ENCODE data around the gene PDK1.

The PDK1 gene

GRCh38 chr2:172614932-172615331 lies 59.0 kb downstream of the PDK1 start:
- H3K27ac ChIP-seq: no peak overlapping the region
- TF ChIP-seq, protein P1, sequence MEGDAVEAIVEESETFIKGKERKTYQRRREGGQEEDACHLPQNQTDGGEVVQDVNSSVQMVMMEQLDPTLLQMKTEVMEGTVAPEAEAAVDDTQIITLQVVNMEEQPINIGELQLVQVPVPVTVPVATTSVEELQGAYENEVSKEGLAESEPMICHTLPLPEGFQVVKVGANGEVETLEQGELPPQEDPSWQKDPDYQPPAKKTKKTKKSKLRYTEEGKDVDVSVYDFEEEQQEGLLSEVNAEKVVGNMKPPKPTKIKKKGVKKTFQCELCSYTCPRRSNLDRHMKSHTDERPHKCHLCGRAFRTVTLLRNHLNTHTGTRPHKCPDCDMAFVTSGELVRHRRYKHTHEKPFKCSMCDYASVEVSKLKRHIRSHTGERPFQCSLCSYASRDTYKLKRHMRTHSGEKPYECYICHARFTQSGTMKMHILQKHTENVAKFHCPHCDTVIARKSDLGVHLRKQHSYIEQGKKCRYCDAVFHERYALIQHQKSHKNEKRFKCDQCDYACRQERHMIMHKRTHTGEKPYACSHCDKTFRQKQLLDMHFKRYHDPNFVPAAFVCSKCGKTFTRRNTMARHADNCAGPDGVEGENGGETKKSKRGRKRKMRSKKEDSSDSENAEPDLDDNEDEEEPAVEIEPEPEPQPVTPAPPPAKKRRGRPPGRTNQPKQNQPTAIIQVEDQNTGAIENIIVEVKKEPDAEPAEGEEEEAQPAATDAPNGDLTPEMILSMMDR (conservative IDR thresholded peaks at IDR 0.05): no peak

DNA sequence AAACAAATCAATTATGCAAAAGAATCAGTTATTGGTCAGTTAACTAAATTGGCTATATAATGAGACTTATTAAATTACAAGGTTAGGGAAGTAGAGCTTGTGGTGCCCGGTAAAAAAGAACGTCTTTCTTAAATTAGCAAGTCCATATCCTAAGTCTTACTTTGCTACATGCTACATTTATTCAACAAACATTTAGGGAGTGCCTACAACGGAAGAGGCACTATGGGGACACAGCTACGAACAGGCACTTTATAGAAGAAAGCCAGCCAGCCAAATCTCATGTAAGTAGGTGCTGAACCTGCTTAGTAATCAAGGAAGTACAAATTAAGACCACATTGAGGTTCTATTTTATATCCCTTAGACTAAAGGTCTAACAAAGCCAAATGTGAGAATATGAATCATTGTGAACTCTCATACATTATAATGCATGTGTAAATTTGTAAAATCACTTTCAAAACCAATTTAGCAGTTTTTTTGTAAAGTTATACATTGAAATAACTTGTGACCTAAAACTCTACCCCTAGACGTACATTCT lies 59.9 kb downstream of the PDK1 start:
- TF ChIP-seq, protein P1 (conservative IDR thresholded peaks at IDR 0.05): no peak

GRCh38 chr2:172617115-172617514 lies 61.2 kb downstream of the PDK1 start:
- no peak overlapping the region for H3K27ac ChIP-seq
- TF ChIP-seq, protein P1 (conservative IDR thresholded peaks at IDR 0.05): no peak

More for the DNA sequence above, 59.9 kb downstream of the PDK1 start:
- no peak overlapping the region for H3K27ac ChIP-seq

DNA sequence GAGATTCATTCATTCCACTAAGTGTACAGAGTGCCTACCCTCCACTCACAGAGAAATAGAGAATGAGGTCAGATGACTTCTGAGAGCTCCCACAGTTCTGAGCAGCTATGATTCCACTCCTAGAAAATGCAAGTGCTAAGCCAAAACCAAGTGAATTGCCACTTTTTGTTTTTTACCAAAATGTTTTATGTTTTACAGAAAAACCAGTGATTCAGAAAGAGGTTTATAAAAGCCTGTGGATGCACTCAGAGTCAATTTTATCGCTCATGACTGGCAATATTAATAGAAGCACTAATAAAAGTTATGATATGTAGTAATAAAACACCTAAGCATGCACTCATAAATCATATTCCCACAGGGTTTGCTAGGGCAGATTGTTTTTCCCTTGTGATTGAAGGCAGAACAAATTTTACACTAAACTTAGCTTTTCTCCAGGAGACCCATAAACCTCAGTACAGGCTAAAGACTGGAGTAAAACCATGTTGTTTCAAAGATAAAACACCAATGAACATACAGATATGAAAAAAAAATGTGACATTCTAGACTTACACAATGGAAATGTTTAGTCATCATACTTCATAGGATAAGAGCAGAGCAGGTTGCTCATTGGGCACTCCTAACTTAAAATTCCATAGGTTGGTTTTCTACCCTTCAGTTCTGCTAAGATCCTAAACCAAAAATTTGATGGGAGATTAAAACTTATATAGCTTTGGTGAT lies 67.5 kb downstream of the PDK1 start:
- no peak overlapping the region for H3K27ac ChIP-seq
- TF ChIP-seq, protein P1 (conservative IDR thresholded peaks at IDR 0.05): no peak

DNA sequence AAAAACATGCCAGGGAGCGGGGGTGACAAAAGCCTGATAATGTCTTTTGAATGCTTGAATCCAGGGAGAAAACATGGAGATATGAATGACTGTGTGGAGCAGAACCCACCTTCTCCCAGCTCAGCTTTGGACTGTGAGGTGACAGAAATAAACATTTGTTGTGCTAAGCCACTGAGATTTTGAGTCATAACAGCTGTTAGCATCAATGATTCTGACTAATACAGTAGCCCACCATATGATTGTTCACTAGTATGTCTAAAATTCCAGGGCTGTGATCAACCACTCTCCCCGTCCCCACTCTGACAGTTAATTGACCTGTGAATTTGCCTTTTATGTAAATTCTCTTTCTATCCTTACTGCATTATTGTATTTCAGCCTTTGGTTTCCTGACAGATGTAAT lies 69.1 kb downstream of the PDK1 start:
- H3K27ac ChIP-seq: no peak overlapping the region
- TF ChIP-seq, protein P1 (conservative IDR thresholded peaks at IDR 0.05): no peak

DNA sequence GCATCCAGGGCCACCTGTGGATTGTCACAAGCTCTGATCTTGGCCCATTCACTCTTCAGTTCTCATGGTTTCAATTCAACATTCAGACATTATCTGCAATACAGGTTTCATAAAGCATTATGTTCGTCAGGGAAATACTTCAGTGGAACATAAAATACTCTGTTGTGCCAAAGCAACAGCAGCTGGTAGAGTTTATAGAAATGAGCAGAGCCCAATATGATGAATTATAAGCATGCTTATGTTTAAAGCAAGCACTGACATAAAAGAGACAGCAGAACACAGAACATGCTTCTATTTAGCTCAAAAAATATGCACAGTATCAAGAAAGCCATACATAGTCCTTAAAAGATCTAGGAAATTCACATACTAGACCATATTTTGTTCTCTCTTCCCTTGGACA lies 71.3 kb downstream of the PDK1 start:
- H3K27ac ChIP-seq: no peak overlapping the region
- TF ChIP-seq, protein P1 (conservative IDR thresholded peaks at IDR 0.05): no peak

- TF ChIP-seq, protein P1 (conservative IDR thresholded peaks at IDR 0.05): no peak
Measured at GRCh38 chr2:172628085-172628484, 72.2 kb downstream of the PDK1 start.

More at GRCh38 chr2:172628085-172628484, 72.2 kb downstream of the PDK1 start:
- H3K27ac ChIP-seq: no peak overlapping the region

All from VCaP (cell line).